SHP77 treated with DMSO at 0.1 percent for 48 hours (cell line): Measurements from ENCODE around the gene B3GALT4.

Source experiments
- DNase-seq: peaks from one replicate; lab custom pipeline; 2025; lab: John Stamatoyannopoulos, UW

Gene B3GALT4

GRCh38 chr6:33315793-33316602, 39.1 kb downstream of the B3GALT4 start:
- DNase-seq: no peak

GRCh38 chr6:33316603-33317418, 39.9 kb downstream of the B3GALT4 start:
- DNase-seq: peak; percentile 9

GRCh38 chr6:33317419-33317668, 40.4 kb downstream of the B3GALT4 start:
- no peak for DNase-seq

GRCh38 chr6:33317669-33318425, 40.9 kb downstream of the B3GALT4 start, which contains the start of gene ZBTB22:
Gene ZBTB22 (minus strand): TSS chr6:33317744. CDS start chr6:33316916, 828 bp downstream.
- peak; percentile 87 for DNase-seq

GRCh38 chr6:33318426-33319073, 41.6 kb downstream of the B3GALT4 start:
- no peak for DNase-seq

- DNase-seq: no peak
Measured at GRCh38 chr6:33319939-33320314, 43.0 kb downstream of the B3GALT4 start.

GRCh38 chr6:33320315-33321181, 43.6 kb downstream of the B3GALT4 start:
- no peak for DNase-seq

GRCh38 chr6:33321227-33321626, 44.3 kb downstream of the B3GALT4 start:
- DNase-seq: no peak

GRCh38 chr6:33323623-33323948, 46.7 kb downstream of the B3GALT4 start:
- peak; percentile 63 for DNase-seq

GRCh38 chr6:33324125-33324524, 47.2 kb downstream of the B3GALT4 start:
- DNase-seq: no peak
